IMR-90 (cell line): ENCODE data around the gene SLC1A1. TPM values are rescaled to one million over a fixed set of nuclear protein-coding genes. Genes with fewer than 3 reads are reported as not detected.

Source experiments
- ATAC-seq: fragments of 200-7000 bp; cut with Tn5 transposase; 2 replicates; pipeline ENCODE4 v1.9.1; 2020; ENCODE audit warnings: low read depth, mild to moderate bottlenecking, moderate library complexity
- BruUV-seq: library from RNA; stranded (reverse); fragments of 400-500 nt; replicated peaks from 2 replicates; lab custom pipeline; 2021; lab: Mats Ljungman, UMichigan
- CTCF ChIA-PET: fragments of 300-600 bp; formaldehyde crosslinking; extraction: SDS; loops from one replicate; lab custom pipeline; 2021; ENCODE audit warnings: antibody characterized with exemption; lab: Yijun Ruan, JAX
- POLR2A ChIA-PET: fragments of 300-600 bp; sonication (Branson Sonifier 250); formaldehyde crosslinking; loops from one replicate; lab custom pipeline; 2022; ENCODE audit warnings: antibody characterized with exemption; ENCODE audit not compliant: unreplicated experiment; lab: Charles Lee
- DNase-seq: peaks from one replicate; pipeline ENCODE4 v3.0.0; 2013
- H2AFZ ChIP-seq: replicated peaks from 2 replicates; pipeline ENCODE3; 2013; ENCODE audit warnings: low read length, mild to moderate bottlenecking; ENCODE audit not compliant: poor library complexity
- H2AK5ac ChIP-seq: 2 replicates; pipeline ENCODE4 v1.6.1; 2013; ENCODE audit warnings: low read depth, low read length, inconsistent platforms
- H2AK9ac ChIP-seq: replicated peaks from 2 replicates; pipeline ENCODE3; 2013; ENCODE audit warnings: mild to moderate bottlenecking, low read depth, low read length, moderate library complexity; ENCODE audit not compliant: poor library complexity
- H2BK120ac ChIP-seq: 2 replicates; pipeline ENCODE4 v1.6.1; 2013; ENCODE audit warnings: low read depth, low read length, inconsistent platforms
- H2BK15ac ChIP-seq: 3 replicates; pipeline ENCODE4 v1.6.1; 2013; ENCODE audit warnings: low read depth, low read length, inconsistent platforms
- H2BK20ac ChIP-seq: 2 replicates; pipeline ENCODE4 v1.6.1; 2013; ENCODE audit warnings: low read depth, mild to moderate bottlenecking, inconsistent platforms, low read length, moderate library complexity
- H2BK5ac ChIP-seq: 2 replicates; pipeline ENCODE4 v1.6.1; 2013; ENCODE audit warnings: mild to moderate bottlenecking, low read depth, low read length, inconsistent platforms; ENCODE audit not compliant: poor library complexity, severe bottlenecking
- H3K14ac ChIP-seq: replicated peaks from 2 replicates; pipeline ENCODE4 v1.6.1; 2013; ENCODE audit warnings: low read depth, low read length, inconsistent platforms
- H3K18ac ChIP-seq: 2 replicates; pipeline ENCODE4 v1.6.1; 2013; ENCODE audit warnings: low read depth, low read length, control low read depth
- H3K23ac ChIP-seq: 2 replicates; pipeline ENCODE4 v1.6.1; 2013; ENCODE audit warnings: low read depth, low read length, inconsistent platforms
- H3K27ac ChIP-seq: 2 replicates; pipeline ENCODE4 v1.5.1; 2013; ENCODE audit warnings: mild to moderate bottlenecking, control low read depth, low read length; ENCODE audit not compliant: insufficient read depth
- H3K27me3 ChIP-seq: 2 replicates; pipeline ENCODE4 v1.6.1; 2013; ENCODE audit warnings: low read length; ENCODE audit not compliant: control insufficient read depth, insufficient read depth
- H3K36me3 ChIP-seq: 2 replicates; pipeline ENCODE4 v1.6.1; 2013; ENCODE audit warnings: low read length, mixed read lengths; ENCODE audit not compliant: control insufficient read depth, insufficient read depth
- H3K4ac ChIP-seq: 2 replicates; pipeline ENCODE4 v1.6.1; 2013; ENCODE audit warnings: low read depth, low read length, inconsistent platforms
- H3K4me1 ChIP-seq: 2 replicates; pipeline ENCODE4 v1.6.1; 2013; ENCODE audit warnings: low read length, mixed read lengths; ENCODE audit not compliant: control insufficient read depth, insufficient read depth
- H3K4me2 ChIP-seq: 2 replicates; pipeline ENCODE4 v1.6.1; 2013; ENCODE audit warnings: low read depth, mild to moderate bottlenecking, control low read depth, low read length, moderate library complexity
- H3K4me3 ChIP-seq: 2 replicates; pipeline ENCODE4 v1.5.1; 2013; ENCODE audit warnings: low read depth, mild to moderate bottlenecking, control low read depth, low read length, moderate library complexity; ENCODE audit not compliant: insufficient read depth
- H3K56ac ChIP-seq: 2 replicates; pipeline ENCODE4 v1.6.1; 2013; ENCODE audit warnings: low read length, inconsistent platforms; ENCODE audit not compliant: insufficient read depth; ENCODE audit errors: extremely low read depth
- H3K79me1 ChIP-seq, 2 experiments: 2 replicates each; pipeline ENCODE4 v1.6.1; 2013; ENCODE audit warnings: low read length in 2 of 2, inconsistent platforms in 1 of 2, low read depth in 1 of 2
- H3K9ac ChIP-seq: 2 replicates; pipeline ENCODE4 v1.6.1; 2013; ENCODE audit warnings: low read depth, low read length, control low read depth
- H3K9me1 ChIP-seq: 2 replicates; pipeline ENCODE4 v1.6.1; 2013; ENCODE audit warnings: low read length, inconsistent platforms; ENCODE audit not compliant: insufficient read depth
- H3K9me3 ChIP-seq: 2 replicates; pipeline ENCODE4 v1.6.1; 2013; ENCODE audit warnings: low read length; ENCODE audit not compliant: control insufficient read depth, insufficient read depth
- H4K20me1 ChIP-seq: 2 replicates; pipeline ENCODE4 v1.6.1; 2013; ENCODE audit warnings: low read length, inconsistent platforms; ENCODE audit not compliant: insufficient read depth
- H4K5ac ChIP-seq: 2 replicates; pipeline ENCODE4 v1.6.1; 2013; ENCODE audit warnings: mild to moderate bottlenecking, low read depth, low read length, control low read depth
- H4K8ac ChIP-seq, 2 experiments: 2 replicates each; pipeline ENCODE4 v1.6.1; 2013; ENCODE audit warnings: low read depth in 2 of 2, low read length in 2 of 2, control low read depth in 1 of 2, inconsistent platforms in 1 of 2
- H4K91ac ChIP-seq: 2 replicates; pipeline ENCODE4 v1.6.1; 2013; ENCODE audit warnings: low read depth, low read length, inconsistent platforms; ENCODE audit not compliant: insufficient read depth
- ELK1 ChIP-seq: fragments of 150-350 bp; IDR thresholded peaks from 2 replicates; pipeline ENCODE4 v1.6.1; 2016; ENCODE audit warnings: low read depth, mild to moderate bottlenecking, low read length, moderate library complexity, borderline replicate concordance
- MAZ ChIP-seq: IDR thresholded peaks from 2 replicates; pipeline ENCODE4 v1.6.1; 2012; ENCODE audit warnings: low read depth, mild to moderate bottlenecking, low read length, improper control_type of control experiment, moderate library complexity, borderline replicate concordance
- POLR2A ChIP-seq: IDR thresholded peaks from 2 replicates; pipeline ENCODE4 v1.6.1; 2012; ENCODE audit warnings: mild to moderate bottlenecking, low read depth, low read length
- RFX5 ChIP-seq: IDR thresholded peaks from 2 replicates; pipeline ENCODE4 v1.8.0; 2012; ENCODE audit warnings: low read depth, mild to moderate bottlenecking, low read length, moderate library complexity
- WGBS, 2 experiments: methylation state at CpG; one replicate each; pipeline versions ENCODE4 v1.1.5 to v1.1.7; 2013; ENCODE audit warnings: missing lambda C conversion rate in 2 of 2; ENCODE audit not compliant: insufficient read length in 1 of 2; ENCODE audit errors: extremely low coverage in 2 of 2; 5-methylcytosine and 5-hydroxymethylcytosine counted together
- dilution Hi-C: fragments of 300-500 bp; cut with HindIII; formaldehyde crosslinking; loops from one replicate; pipeline ENCODE4 v1.14.3; 2018; ENCODE audit warnings: low sequenced_read_pairs; ENCODE audit not compliant: unreplicated experiment
- in situ Hi-C: fragments of 300-500 bp; cut with MboI; formaldehyde crosslinking; loops from 3 replicates; pipeline ENCODE4 v1.14.3; 2019; ENCODE audit warnings: low sequenced_read_pairs, inconsistent platforms, mixed read lengths
- intact Hi-C: fragments of 100-400 bp; cut with micrococcal nuclease; formaldehyde crosslinking; loops from 2 replicates; pipeline ENCODE4 v1.10.0; 2022
- polyA plus RNA-seq, 3 experiments: library from polyadenylated mRNA; depleted of rRNA; stranded (reverse); fragments of >200 nt; gene quantifications; 2 replicates each; pipeline ENCODE4 v1.2.3, GENCODE V29; 2012; ENCODE audit warnings: low replicate concordance in 1 of 3
- total RNA-seq: library from RNA; depleted of rRNA; stranded (reverse); fragments of >200 nt; gene quantifications from 2 replicates; pipeline ENCODE4 v1.2.3, GENCODE V29; 2012

Gene SLC1A1
- total and polyA plus RNA-seq, 2 of the 4 experiments (the other 2 are of a cell fraction), result 2.2 to 4.1 TPM

- H3K9me3 ChIP-seq, result no peaks in the 10 kb centered on the region
- no peak overlapping the region for H3K18ac ChIP-seq
- H3K79me1 ChIP-seq, result no peaks in the 10 kb centered on the region
- no TSS peak for BruUV-seq
- no peak overlapping the region for H3K4me3 ChIP-seq
- no peak overlapping the region for H3K23ac ChIP-seq
- H4K20me1 ChIP-seq, result no peaks in the 10 kb centered on the region
- H2AK9ac ChIP-seq, result no peak overlapping the region
- no peaks in the 10 kb centered on the region for H3K4me1 ChIP-seq
- TF ChIP-seq RFX5, result no peak
- TF ChIP-seq MAZ, result no peak
- TF ChIP-seq ELK1, result no peak
- no peak for TF ChIP-seq POLR2A
- no peak overlapping the region for H3K4ac ChIP-seq
- H3K36me3 ChIP-seq, result peaks cover 2% of the 10 kb centered on the region
- H3K9ac ChIP-seq, result no peak overlapping the region
- no peak overlapping the region for H2BK20ac ChIP-seq
- H2AFZ ChIP-seq, result no peak overlapping the region
- H3K27ac ChIP-seq, result no peak overlapping the region
- H3K4me2 ChIP-seq, result no peak overlapping the region
- H3K9me1 ChIP-seq, result no peaks in the 10 kb centered on the region
- no peak overlapping the region for H4K5ac ChIP-seq
- H2BK120ac ChIP-seq, result no peak overlapping the region
- ATAC-seq (no peak), DNase-seq (no peak)
- CTCF ChIA-PET, result no interaction called here
- in situ Hi-C loops (no loop called here), dilution Hi-C loops (no loop called here), intact Hi-C loops (loop anchor here (10.0 kb wide), 1 partner anchor 58 kb away; no protein-coding TSS in a partner anchor)
- peaks cover 3% of the 10 kb centered on the region; the same call in 1 of the 2 replicates for H3K27me3 ChIP-seq
- no peak overlapping the region for H3K56ac ChIP-seq
- POLR2A ChIA-PET, result no interaction called here
- no peak overlapping the region for H3K14ac ChIP-seq
- WGBS, 2 experiments, result 73% methylated on average over 7 of the region's 8 CpGs; no CpG with 5 or more reads in 1 of the 2 experiments
- no peak overlapping the region for H2BK15ac ChIP-seq
- no peak overlapping the region for H4K8ac ChIP-seq
- H2AK5ac ChIP-seq, result no peak overlapping the region
- no peak overlapping the region for H2BK5ac ChIP-seq
- no peak overlapping the region for H4K91ac ChIP-seq
Measured at GRCh38 chr9:4576448-4576847, 86.2 kb downstream of the SLC1A1 start.
